HG03025 (cell line): ENCODE results near the gene SPON1.
"Not testable (repeated sequence)": the region's sequence is repeated elsewhere in the genome, so short reads cannot be mapped to it uniquely, and the experiment has no call there.

Experiments used
- ATAC-seq: cut with Tn5 transposase; IDR thresholded peaks from one replicate; pipeline ENCODE4 v1.9.1; 2021; ENCODE audit warnings: mild to moderate bottlenecking, moderate library complexity; ENCODE audit not compliant: unreplicated experiment, low FRiP score

SPON1 gene

DNA sequence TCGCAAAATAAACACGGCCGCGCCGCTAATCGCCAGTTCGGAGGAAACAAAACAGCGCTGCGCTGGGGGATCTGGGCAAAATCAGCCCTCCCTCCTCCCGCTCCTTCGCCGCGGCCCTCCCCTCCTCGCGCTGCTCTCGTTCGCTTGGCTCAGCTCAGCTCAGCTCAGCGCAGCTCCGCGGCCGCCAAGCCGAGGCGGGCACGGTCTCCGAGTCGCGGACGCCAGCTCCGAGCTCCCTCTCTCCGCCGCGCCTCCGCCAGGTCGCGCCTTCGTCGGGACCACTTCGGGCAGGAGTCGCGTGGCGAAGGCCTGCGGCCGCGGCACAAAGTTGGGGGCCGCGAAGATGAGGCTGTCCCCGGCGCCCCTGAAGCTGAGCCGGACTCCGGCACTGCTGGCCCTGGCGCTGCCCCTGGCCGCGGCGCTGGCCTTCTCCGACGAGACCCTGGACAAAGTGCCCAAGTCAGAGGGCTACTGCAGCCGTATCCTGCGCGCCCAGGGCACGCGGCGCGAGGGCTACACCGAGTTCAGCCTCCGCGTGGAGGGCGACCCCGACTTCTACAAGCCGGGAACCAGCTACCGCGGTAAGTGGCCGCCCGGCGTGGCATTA is at the start of gene SPON1:
Gene SPON1, plus strand, starts transcription at position 162 of the 607 bp plus-strand sequence. Its CDS starts 182 bp downstream, at position 344.
- no peak for ATAC-seq

DNA sequence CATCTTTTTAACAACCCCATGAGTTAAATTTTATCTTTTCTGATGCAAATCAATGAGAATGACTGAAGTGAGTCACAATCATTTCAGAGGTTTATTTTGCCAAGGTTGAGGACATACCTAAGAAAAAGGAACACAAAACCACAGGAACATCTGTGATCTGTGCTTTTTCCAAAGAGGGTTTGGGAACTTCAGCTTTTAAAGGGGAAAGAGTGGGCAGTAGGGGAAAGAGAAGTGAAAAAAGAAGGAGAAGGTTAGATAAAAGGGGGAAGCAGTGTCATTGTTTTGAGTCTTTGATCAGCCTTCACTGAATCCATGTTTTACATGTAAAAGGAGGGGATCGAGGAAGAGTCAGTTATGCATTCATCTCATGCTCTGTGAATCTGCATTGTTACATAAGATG is 45.3 kb upstream of the SPON1 start:
- no peak for ATAC-seq

DNA sequence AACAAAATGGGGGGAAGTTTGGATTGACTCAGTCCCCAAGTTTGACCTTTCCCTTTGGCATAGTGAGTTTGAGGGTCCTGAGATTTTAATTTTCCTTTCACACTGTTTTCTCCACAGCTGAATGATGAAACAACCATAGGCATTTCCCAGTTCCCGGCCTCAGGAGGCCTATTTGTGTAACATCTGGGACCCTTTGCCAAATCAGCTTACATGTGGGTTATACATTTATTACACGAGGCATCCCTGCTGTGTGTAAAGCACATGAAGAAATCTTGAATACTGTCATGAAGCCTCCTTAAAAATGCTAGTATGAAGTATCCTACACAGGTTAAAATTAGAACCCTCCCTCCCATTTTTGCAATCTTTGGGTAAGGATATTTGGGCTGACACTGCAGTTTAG is 44.6 kb upstream of the SPON1 start:
- ATAC-seq: no peak

DNA sequence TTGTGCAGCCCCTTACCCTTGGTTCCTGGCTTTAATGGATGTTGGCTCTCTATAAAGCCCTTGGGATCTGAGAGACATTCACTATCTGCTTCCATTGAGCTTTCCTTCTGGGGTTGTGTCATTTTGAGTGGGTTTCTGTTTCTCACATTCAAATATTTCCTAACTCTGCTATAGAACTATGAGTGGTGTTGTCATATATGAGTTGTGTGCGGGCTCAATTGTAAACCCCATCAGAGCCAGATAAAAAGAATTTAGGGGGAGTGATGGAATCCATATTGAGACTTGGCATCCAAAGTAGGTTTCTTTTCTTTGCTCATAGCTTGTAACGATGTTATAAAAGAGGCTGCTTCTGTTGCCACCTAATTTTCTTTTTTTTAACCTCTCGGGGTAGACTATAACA is 41.8 kb upstream of the SPON1 start:
- ATAC-seq: no peak

DNA sequence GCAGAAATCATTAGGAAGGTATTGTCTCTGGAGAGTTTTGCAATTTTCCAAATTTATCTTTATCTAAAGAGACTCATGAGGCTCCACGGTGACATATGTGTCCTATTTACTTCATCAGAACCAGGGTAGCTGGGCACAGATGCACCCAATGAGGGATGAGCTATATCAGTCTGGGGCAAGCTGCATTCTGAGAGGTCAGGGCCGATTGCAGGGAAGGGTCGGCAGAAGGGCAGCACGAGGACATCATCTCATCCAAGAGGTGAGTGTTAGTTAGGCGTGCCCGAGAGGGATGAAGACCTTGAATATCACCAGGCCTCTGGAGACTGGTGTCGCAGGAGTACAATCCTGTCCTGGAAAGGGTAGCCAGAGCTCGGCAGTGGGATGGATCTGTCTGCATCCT is 41.0 kb upstream of the SPON1 start:
- ATAC-seq: no peak

DNA sequence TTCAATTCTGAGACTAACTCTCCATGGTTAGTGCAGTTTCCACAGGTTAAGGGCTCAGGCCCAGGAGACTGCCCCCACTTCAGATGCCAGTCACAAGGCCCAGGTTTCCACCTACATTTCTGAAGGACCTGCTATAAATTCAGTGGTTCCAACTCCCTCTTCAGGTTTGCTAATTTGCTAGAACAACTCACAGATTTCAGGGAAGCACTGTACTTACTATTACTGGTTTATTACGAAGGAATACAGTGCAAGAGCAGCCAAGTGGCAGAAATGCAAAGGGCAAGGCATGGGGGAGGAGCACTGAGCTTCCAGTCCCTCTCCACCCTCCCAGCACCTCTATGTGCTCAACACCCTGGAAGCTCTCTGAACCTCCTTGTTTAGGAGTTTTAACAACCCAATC is 39.3 kb upstream of the SPON1 start:
- ATAC-seq: no peak

DNA sequence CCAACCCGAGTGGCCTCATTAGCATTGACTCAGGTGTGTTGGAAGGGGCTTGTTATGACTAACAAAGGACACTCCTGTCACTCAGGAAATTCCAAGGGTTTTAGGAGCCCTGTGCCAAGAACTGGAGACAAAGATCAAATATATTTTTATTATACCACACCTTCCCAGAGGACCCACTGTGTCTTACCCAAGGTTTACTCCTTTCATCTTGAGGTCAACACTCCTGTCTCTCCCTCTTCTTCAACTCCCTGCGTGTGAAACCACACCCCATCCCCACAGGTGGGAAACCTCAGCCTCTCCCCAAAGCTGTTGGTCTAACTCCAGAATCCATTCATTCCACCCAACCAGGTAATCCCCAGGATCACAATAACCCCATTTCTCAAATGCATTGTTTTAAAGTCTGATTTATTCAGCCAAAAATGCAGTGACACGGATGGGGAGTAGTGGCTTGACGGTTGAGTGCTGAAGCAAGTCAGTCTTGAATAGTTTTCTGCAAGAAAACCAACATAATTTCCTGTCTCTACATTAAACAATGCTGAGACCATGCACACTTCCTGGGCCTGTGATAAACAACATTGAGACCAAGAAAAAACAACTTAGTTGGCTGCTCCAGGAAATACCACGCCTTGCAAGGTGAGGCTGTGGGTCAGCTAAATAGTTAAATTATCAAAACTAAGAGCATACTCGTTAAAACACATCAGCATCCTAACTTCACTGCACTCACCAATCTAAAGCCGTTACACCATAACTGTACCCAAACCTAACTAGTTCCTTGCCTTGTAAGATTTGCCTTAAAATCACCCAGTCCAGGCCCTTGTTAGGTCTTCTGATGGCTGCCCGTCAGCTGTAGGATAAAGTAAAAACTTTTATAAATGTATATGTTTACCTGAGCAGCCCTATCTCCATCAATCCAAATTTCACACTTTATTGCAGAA is 38.5 kb upstream of the SPON1 start:
- ATAC-seq: no peak

DNA sequence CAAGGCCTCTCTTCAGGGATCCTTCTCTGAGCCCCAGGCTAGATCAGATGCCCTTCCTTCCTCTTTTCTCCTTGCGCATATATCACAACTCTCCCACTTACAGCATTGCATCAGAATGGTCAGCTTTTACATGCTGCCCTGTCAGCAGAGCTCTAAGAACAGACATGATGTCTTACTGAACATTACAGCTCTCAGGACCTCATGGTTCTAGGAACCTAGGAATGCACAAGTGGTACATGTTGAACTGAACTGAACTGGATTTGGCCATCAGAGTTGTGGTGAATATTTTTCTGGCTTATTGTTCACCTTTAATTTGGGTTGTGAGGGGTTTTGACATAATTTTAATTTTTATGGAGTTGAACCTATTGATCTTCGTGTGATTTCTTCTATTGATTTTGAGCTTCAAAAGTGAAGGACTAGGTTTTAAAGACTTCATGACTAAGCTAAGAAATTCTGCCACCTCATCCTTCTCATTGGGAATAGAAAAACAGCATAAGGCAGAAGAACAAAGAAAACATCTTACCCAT is 37.7 kb upstream of the SPON1 start:
- no peak for ATAC-seq

DNA sequence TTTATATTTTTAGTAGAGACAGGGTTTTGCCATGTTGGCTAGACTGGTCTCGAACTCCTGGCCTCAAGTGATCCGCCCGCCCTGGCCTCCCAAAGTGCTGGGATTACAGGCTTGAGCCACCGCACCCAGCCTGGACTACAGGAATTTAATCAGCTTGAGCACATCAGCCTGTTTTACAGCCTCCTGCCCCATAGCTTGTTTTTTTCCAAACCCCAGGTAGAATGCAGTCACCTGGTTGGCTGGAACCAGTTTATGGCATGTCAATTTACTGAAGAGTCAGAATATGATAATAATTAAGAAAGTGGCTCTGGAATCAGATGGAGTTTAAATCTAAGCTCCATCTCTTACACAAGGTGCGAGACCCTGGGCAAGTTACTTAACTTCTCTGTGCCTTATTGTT is 36.2 kb upstream of the SPON1 start:
- ATAC-seq: not testable (repeated sequence)

DNA sequence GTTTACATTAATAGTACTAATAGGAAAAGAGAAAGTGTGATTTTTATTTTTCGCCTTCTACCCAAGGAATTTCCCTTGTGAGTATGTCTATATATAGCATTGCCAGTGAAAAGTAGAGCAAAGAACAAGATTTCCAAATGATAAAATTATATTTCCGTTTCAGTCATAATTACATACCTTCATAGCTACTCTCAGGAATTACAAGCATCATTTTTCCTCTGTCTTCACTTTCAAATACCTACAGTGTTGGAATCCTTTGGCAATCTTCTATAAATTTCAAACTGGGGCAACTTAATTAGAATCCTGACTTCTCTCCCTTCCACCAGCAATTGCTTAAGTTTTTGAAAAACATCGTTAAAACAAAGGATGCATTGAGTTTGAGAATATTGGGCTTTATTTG is 35.5 kb upstream of the SPON1 start:
- ATAC-seq: no peak

DNA sequence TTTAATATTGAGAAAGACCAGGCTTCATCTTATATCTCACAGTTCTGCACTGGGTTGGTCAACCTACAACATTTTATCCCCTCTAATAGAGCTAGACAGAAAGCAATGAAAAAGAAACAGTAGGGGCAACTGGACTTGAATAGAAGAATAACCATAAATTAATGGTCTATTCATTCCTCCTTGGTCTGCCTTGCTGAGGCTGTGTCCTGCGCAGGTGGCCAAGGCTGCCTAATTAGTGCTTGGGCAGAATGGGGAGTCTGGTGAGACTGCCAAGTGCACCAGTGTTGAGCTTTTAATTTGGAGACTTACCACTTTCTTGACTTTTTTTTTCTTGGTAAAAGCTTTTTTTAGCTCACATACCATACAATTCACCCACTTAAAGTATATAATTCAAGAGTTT is 35.0 kb upstream of the SPON1 start:
- ATAC-seq: no peak

DNA sequence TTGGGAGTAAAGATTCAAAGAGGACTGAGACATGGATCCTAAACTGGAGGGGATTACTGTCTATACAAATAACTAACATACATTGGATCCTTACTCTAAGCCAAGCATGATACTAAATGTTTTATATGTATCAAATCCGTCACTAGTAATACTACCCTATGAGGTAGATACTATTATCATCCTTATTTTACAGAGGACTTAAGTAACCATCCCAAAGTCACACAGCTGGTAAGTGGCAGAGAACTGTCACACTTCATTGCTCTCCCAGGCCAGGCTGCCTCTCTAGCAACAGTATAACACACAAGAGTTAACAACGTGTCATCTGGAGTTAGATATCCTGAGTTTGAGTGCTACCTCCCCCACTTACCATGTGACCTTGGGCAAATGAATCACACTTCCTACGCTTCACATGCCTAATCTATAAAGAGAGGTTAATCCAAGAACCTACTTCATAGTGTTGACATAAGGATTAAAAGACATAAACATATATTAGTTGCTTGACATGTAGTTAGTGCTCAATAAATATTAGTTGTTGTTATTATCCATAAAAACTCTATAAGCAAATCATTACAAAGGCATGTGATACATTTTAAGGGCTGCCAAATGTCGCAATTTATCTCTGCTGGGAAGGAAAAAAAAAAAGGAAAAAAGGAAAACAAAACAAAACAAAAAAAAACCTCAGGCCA is 33.8 kb upstream of the SPON1 start:
- no peak for ATAC-seq

DNA sequence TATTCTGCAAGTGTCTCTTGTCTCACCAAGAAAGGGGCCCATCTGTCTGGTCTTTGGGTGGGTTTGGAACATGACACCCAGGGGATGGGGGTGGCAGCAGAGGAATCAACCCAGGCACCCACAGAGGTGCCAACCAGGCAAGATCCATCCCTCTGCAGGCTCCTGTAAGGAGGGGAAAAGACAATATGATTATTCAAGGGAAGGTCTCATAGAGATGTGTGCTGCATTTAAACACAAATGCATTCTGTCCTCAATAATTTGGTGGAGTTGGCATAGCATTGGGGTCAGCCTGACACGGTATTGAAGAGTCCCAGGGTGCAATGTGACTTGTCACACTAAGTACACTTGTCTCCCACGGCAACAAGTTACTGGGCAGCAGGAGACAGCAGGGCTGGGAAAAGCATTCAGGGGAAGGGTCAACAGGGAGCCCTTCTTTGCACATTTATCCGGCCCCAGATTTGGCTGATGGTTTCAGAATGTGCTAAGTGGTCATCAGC is 33.1 kb upstream of the SPON1 start:
- no peak for ATAC-seq

DNA sequence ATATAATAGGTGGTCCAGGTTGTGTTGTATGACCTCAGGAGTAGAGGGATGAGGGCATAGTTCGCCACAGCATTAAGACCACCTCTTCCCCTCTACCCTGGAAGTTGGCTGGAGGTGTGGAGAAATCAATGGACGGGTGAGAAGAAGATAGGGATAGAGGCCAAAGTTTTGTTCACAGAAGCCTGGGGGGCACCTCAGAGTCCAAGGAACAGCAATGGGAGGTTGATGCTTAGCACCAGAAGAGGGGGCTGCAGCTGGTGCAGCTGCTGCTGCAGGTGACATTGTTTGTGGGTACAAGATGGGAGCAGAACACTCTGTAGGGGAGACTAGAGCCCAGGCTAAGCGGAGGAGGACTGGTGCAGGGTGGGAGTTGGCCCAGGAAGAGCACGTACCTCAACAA is 31.2 kb upstream of the SPON1 start:
- ATAC-seq: no peak

DNA sequence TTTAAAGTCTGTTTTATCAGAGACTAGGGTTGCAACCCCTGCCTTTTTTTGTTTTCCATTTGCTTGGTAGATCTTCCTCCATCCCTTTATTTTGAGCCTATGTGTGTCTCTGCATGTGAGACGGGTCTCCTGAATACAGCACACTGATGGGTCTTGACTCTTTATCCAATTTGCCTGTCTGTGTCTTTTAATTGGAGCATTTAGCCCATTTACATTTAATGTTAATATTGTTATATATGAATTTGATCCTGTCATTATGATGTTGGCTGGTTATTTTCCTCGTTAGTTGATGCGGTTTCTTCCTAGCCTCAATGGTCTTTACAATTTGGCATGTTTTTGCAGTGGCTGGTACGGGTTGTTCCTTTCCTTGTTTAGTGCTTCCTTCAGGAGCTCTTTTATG is 25.4 kb upstream of the SPON1 start:
- not testable (repeated sequence) for ATAC-seq

DNA sequence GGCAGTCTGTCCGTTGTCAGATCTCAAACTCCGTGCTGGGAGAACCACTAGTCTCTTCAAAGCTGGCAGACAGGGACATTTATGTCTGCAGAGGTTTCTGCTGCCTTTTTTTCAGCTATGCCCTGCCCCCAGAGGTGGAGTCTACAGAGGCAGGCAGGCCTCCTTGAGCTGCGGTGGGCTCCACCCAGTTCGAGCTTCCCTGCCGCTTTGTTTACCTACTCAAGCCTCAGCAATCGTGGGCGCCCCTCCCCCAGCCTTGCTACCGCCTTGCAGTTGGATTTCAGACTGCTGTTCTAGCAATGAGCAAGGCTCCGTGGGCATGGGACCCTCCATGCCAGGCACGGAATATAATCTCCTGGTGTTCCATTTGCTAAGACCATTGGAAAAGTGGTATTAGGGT is 23.7 kb upstream of the SPON1 start:
- not testable (repeated sequence) for ATAC-seq

DNA sequence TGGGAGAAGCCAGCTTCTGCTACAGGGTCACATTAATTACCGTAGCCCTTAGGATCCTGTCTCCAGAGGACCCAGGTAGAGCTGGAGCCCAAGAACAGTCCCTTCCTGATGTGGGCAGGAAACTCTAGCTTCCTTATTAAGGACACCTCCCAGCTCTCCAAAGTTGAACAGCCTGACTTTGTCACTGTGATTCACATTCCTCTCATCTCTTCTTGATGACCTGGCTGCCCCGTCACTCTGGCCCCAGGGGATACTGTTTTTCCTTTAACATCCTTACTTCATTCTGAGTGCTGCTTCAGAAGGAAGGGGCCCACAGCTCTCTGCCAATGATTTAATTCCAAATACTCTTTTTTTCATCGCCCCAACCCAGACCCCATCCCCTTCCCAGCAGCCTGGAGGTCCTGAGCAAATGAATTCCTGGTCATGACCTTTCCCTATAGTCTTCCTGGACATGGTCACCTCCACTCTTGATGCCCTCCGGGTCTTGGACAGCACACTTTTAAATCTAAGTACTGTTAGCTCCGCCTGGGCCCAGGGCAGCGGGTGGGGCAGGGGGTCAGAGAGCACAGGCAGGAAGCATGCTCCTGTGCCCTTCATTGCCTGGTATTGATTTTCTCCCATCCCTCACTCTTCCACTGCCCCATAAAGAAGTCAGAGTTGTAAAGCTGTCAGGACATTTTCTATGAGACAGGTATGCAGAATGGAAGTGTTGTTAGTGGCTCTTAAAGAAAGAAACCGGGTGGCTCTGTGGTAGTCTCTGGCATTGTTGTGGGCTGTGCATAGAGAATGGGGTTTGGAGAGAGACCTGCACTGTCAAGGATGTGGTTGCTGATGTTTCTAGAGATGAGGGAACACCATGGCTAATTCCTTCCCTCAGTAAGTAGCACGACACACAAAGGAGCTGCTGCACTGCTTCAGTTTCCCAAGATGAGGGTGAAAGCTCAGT is 22.3 kb upstream of the SPON1 start:
- ATAC-seq: no peak

DNA sequence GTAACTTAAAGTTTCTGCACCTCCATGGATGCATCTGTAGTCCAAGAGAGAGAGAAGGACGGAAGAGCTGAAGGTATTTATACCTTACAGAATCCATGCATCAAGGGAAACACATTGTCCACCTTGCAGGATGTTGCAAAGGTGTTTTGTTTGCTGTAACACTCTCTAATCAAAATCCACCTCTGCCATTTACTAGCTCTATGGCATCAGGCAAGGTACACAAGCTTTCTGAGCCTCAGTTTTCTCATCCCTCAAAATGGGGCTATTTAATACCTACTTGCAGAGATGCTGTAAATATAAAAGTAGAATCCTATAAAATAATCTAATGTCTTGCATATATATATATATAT is 21.6 kb upstream of the SPON1 start:
- ATAC-seq: no peak

DNA sequence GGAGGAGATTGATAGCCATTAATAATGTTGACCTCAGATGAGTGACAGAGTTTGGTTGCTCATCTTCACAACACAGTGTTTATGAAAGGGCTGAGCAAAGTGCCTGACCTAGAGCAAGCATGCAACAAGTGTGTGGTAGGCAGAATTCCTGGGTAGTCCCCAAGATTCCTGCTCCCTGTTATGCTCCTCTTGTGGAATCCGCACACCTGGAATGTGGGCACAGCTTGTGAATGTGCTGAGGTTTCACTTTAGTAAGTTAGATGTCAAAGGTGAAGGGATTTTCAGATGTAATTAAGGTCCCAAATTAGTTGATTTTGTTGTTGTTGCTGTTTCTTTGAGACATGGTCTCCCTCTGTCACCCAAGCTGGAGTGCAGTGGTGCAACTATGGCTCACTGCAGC is 20.7 kb upstream of the SPON1 start:
- no peak for ATAC-seq

DNA sequence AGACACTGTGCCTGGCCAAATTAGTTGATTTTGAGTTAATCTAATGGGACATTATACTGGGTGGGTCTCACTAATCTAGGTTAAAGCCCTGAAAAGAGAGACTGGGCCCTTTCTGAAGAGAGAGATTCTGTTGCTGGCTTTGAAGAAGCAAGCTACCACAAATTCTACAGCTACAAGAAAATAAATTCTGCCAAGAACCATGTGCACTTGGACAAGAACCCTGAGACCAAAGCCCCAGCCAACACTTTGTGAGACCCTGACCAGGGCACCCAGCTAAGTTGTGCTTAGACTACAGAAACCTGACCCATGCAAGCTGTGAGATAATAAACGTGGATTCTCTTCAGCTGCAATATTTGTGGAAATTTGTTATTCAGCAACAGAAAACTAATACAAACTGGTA is 20.1 kb upstream of the SPON1 start:
- ATAC-seq: no peak
